Lower lobe of right lung (tissue), 2 donors: ENCODE measurements around the gene VEZF1. TPM values are rescaled to one million over a fixed set of nuclear protein-coding genes. Genes with fewer than 3 reads are reported as not detected.
"Not testable (repeated sequence)": the region's sequence is repeated elsewhere in the genome, so short reads cannot be mapped to it uniquely, and the experiment has no call there.

ENCODE experiments used
- ATAC-seq, 2 donors: fragments of 200-7000 bp; cut with Tn5 transposase; one replicate each; pipeline ENCODE4 v1.9.1; 2020 to 2022; ENCODE audit warnings: mild to moderate bottlenecking in 2 of 2, moderate library complexity in 2 of 2
- DNase-seq: peaks from one replicate; pipeline ENCODE4 v3.0.0-alpha.2; 2020
- H3K27ac ChIP-seq: fragments of 200-600 bp; one replicate; pipeline ENCODE4 v1.8.0; 2022
- H3K27me3 ChIP-seq: fragments of 200-600 bp; one replicate; pipeline ENCODE4 v1.8.0; 2022; ENCODE audit warnings: low read depth
- H3K36me3 ChIP-seq: fragments of 200-600 bp; one replicate; pipeline ENCODE4 v1.8.0; 2022; ENCODE audit warnings: mild to moderate bottlenecking
- H3K4me1 ChIP-seq: fragments of 200-600 bp; one replicate; pipeline ENCODE4 v1.8.0; 2022
- H3K4me3 ChIP-seq: fragments of 200-600 bp; one replicate; pipeline ENCODE4 v1.8.0; 2022; ENCODE audit warnings: mild to moderate bottlenecking
- H3K9me3 ChIP-seq: fragments of 200-600 bp; one replicate; pipeline ENCODE4 v1.8.0; 2022
- intact Hi-C: fragments of 100-400 bp; cut with DNase I; formaldehyde crosslinking; loops from one replicate; pipeline ENCODE4 v1.11.0; 2022
- total RNA-seq: library from RNA; stranded (reverse); fragmentation: NEBNext Ultra II Directional; extraction: Animal tissue kit (Norgen Biotek cat#: 25700); gene quantifications from one replicate; pipeline ENCODE4 v1.2.1, GENCODE V29; 2021
- TF ChIP-seq, protein P1 (sequence below): fragments of 200-600 bp; IDR thresholded peaks from one replicate; pipeline ENCODE4 v1.8.0; 2022; ENCODE audit warnings: antibody characterized with exemption, mild to moderate bottlenecking
- donor health status: DM: no; HTN: yes; CAD: no; lungs with severe emphysema.

The VEZF1 gene
- total RNA-seq, 1 donor from 2014 or later, result 73.5 TPM

- no peak for DNase-seq
- H3K4me1 ChIP-seq, result no peaks in the 10 kb centered on the region
- H3K27ac ChIP-seq, result no peak overlapping the region
- no peak for ATAC-seq
- H3K4me3 ChIP-seq, result no peak overlapping the region
- intact Hi-C loops, result no loop called here
- TF ChIP-seq, protein P1, sequence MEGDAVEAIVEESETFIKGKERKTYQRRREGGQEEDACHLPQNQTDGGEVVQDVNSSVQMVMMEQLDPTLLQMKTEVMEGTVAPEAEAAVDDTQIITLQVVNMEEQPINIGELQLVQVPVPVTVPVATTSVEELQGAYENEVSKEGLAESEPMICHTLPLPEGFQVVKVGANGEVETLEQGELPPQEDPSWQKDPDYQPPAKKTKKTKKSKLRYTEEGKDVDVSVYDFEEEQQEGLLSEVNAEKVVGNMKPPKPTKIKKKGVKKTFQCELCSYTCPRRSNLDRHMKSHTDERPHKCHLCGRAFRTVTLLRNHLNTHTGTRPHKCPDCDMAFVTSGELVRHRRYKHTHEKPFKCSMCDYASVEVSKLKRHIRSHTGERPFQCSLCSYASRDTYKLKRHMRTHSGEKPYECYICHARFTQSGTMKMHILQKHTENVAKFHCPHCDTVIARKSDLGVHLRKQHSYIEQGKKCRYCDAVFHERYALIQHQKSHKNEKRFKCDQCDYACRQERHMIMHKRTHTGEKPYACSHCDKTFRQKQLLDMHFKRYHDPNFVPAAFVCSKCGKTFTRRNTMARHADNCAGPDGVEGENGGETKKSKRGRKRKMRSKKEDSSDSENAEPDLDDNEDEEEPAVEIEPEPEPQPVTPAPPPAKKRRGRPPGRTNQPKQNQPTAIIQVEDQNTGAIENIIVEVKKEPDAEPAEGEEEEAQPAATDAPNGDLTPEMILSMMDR, result no peak
- H3K36me3 ChIP-seq, result no peaks in the 10 kb centered on the region
- H3K27me3 ChIP-seq, result no peaks in the 10 kb centered on the region
- H3K9me3 ChIP-seq, result no peaks in the 10 kb centered on the region
Observed at GRCh38 chr17:57965521-57966160, 22.4 kb downstream of the VEZF1 start.

- no peaks in the 10 kb centered on the region for H3K36me3 ChIP-seq
- H3K4me3 ChIP-seq, result no peak overlapping the region
- intact Hi-C loops, result no loop called here
- no peak overlapping the region for H3K27ac ChIP-seq
- no peaks in the 10 kb centered on the region for H3K27me3 ChIP-seq
- ATAC-seq (no peak), DNase-seq (no peak)
- no peaks in the 10 kb centered on the region for H3K9me3 ChIP-seq
- H3K4me1 ChIP-seq, result no peaks in the 10 kb centered on the region
- TF ChIP-seq, protein P1, result no peak
Observed at GRCh38 chr17:57963149-57963511, 24.9 kb downstream of the VEZF1 start.

DNA sequence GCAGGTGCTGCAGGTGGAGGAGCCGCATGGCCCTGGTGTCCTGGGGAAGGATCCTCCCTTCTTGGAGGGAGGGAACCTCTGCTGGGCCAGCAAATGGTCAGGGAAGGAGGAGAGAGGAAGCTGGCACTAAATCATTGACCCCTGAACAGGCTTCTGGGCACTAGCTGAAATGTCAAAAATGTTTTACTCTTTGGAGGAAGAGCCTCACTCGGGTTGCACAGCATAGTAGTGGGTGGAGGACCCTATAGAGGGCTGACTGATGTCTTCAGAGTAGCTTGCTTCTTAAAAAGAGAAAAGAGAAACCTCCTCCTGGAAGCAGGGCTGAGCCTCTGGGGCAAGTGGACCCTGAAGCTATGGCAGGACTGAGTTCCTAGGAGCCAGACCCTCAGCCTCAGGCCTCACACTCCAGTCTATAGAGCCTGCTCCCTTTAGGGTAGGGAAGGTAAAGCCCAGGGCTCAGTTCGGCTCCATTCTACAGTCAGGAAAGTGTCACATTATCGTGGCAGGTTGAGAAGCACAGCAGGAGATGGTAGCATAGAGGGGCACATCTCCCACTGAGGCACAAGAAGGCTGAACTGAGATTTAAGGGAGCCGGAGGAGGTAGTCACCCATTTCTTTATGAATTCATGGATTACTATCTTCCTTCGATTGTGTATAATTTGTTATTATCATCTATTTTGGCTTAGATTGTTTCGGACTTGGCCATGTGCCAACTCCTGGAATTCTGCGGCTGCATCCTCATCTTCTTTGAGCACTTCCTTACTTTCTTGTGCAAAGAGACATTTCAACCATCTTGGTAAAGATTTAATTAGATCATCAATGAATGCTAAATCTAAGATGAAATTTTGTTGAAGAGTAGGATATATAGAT lies 25.5 kb downstream of the VEZF1 start:
- no peak for ATAC-seq

DNA sequence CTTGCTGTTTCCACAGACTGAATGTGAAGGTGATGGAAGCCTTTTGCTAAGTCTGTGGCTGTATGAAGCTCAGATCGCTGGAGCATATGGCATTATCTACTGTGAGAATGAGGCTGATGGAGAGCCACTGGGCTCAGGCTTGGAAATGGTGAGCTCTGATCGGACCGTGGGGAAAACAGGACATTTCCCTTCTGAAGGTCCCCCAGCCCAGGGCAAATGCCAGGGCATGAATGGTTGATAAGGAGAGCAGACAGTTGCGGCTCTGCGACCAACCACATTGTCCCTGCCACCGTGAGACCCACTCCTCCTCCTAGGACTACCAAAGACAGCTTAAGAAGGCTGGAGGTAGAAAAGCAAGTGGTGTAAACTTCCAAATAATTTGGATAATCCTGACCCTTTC lies 28.1 kb downstream of the VEZF1 start:
- TF ChIP-seq, protein P1, result no peak
- no peak for DNase-seq
- H3K4me1 ChIP-seq, result peaks cover 12% of the 10 kb centered on the region
- intact Hi-C loops, result no loop called here
- H3K27ac ChIP-seq, result no peak overlapping the region
- H3K4me3 ChIP-seq, result no peak overlapping the region
- no peaks in the 10 kb centered on the region for H3K9me3 ChIP-seq
- no peaks in the 10 kb centered on the region for H3K27me3 ChIP-seq
- no peak for ATAC-seq
- H3K36me3 ChIP-seq, result no peaks in the 10 kb centered on the region

More for the DNA sequence above, 25.5 kb downstream of the VEZF1 start:
- intact Hi-C loops, result no loop called here
- H3K4me1 ChIP-seq, result no peaks in the 10 kb centered on the region
- H3K27me3 ChIP-seq, result no peaks in the 10 kb centered on the region
- H3K36me3 ChIP-seq, result no peaks in the 10 kb centered on the region
- TF ChIP-seq, protein P1, result no peak
- no peak for DNase-seq
- no peaks in the 10 kb centered on the region for H3K9me3 ChIP-seq
- H3K4me3 ChIP-seq, result no peak overlapping the region
- no peak overlapping the region for H3K27ac ChIP-seq

- ATAC-seq, H3K27ac ChIP-seq, intact Hi-C loops, H3K9me3 ChIP-seq, H3K4me3 ChIP-seq, H3K36me3 ChIP-seq, H3K27me3 ChIP-seq, DNase-seq: not testable (repeated sequence)
- peaks cover 23% of the 10 kb centered on the region for H3K4me1 ChIP-seq
Observed at GRCh38 chr17:57958391-57958790, 29.7 kb downstream of the VEZF1 start.

DNA sequence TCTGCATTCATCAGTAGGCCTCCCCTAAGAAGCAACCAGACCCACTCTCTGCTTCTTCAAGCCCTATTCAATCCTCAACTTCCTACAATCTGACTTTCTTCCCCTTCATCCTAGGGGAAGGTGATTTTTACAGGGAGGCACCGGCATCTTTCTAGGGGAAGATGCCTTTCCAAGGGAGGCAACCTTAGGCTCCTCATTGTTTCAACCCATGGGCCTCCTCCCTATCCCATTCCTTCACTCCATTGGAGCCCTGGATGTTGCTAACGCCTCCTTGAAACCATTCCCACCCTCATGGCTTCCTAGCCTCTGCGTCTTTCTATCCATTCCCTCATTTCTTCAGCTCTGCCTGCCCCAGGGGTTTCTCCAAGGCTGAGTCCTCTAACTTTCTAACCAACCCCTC lies 30.2 kb downstream of the VEZF1 start:
- Histone ChIP-seq H3K27ac (no peak overlapping the region), H3K27me3 (no peaks in the 10 kb centered on the region), H3K36me3 (no peaks in the 10 kb centered on the region), H3K4me1 (peaks cover 27% of the 10 kb centered on the region), H3K4me3 (no peak overlapping the region), H3K9me3 (no peaks in the 10 kb centered on the region)
- TF ChIP-seq, protein P1, result no peak
- intact Hi-C loops, result no loop called here
- ATAC-seq, result no peak
- no peak for DNase-seq
